DOHH2 (cell line): ENCODE data around the gene TLR10.

Experiments used
- H3F3A ChIP-seq: fragments of 200-600 bp; sonication (generic), shearing (Covaris generic); 2 replicates; pipeline ENCODE4 v1.6.0; 2016; ENCODE audit warnings: antibody characterized with exemption, mild to moderate bottlenecking; ENCODE audit not compliant: control insufficient read depth, insufficient read depth
- H3K27ac ChIP-seq: fragments of 200-600 bp; sonication (generic); 2 replicates; pipeline ENCODE4 v1.5.1; 2014; ENCODE audit warnings: low read depth, mild to moderate bottlenecking, low read length, moderate library complexity
- H3K27me3 ChIP-seq: fragments of 200-600 bp; sonication (generic); 2 replicates; pipeline ENCODE4 v1.6.1; 2014; ENCODE audit warnings: mild to moderate bottlenecking, low read length, mixed read lengths; ENCODE audit not compliant: control insufficient read depth
- H3K36me3 ChIP-seq: fragments of 200-600 bp; sonication (generic); 2 replicates; pipeline ENCODE4 v1.6.1; 2014; ENCODE audit warnings: mild to moderate bottlenecking, low read length, moderate library complexity, mixed read lengths; ENCODE audit not compliant: control insufficient read depth
- H3K4me1 ChIP-seq: fragments of 200-600 bp; sonication (generic); 2 replicates; pipeline ENCODE4 v1.6.1; 2014; ENCODE audit warnings: mild to moderate bottlenecking, low read length, mixed read lengths; ENCODE audit not compliant: control insufficient read depth
- H3K4me2 ChIP-seq: fragments of 200-600 bp; sonication (generic); 2 replicates; pipeline ENCODE4 v1.6.0; 2014; ENCODE audit warnings: mild to moderate bottlenecking, low read length, moderate library complexity
- H3K4me3 ChIP-seq: fragments of 200-600 bp; sonication (generic); 2 replicates; pipeline ENCODE4 v1.5.1; 2014; ENCODE audit warnings: mild to moderate bottlenecking, low read length, mixed read lengths
- H3K79me2 ChIP-seq: fragments of 200-600 bp; sonication (generic); 2 replicates; pipeline ENCODE4 v1.6.1; 2014; ENCODE audit warnings: mild to moderate bottlenecking, low read length, mixed read lengths; ENCODE audit not compliant: control insufficient read depth
- H3K9me2 ChIP-seq: fragments of 200-600 bp; sonication (generic); replicated peaks from 2 replicates; pipeline ENCODE4 v1.6.1; 2014; ENCODE audit warnings: mild to moderate bottlenecking, low read length, mixed read lengths; ENCODE audit not compliant: control insufficient read depth
- H3K9me3 ChIP-seq: fragments of 200-600 bp; sonication (generic); 2 replicates; pipeline ENCODE4 v1.6.1; 2014; ENCODE audit warnings: antibody characterized with exemption, low read length, mixed read lengths; ENCODE audit not compliant: control insufficient read depth, insufficient read depth
- H4K20me1 ChIP-seq: fragments of 200-600 bp; sonication (generic); 2 replicates; pipeline ENCODE4 v1.6.0; 2014; ENCODE audit warnings: low read depth, mild to moderate bottlenecking, antibody characterized with exemption, low read length, moderate library complexity; ENCODE audit not compliant: control insufficient read depth, insufficient read depth
- CTCF ChIP-seq: fragments of 200-600 bp; sonication (generic); IDR thresholded peaks from one replicate; pipeline ENCODE4 v1.5.1; 2014; ENCODE audit warnings: antibody characterized with exemption, mild to moderate bottlenecking, low read depth, low read length; ENCODE audit not compliant: poor library complexity, severe bottlenecking
- EZH2phosphoT487 ChIP-seq: fragments of 200-600 bp; sonication (generic); IDR thresholded peaks from 2 replicates; pipeline ENCODE4 v1.6.1; 2017; ENCODE audit warnings: borderline replicate concordance, mild to moderate bottlenecking, antibody characterized with exemption, low read length, moderate library complexity, mixed read lengths

Gene TLR10

GRCh38 chr4:38752372-38752940 lies 30.3 kb downstream of the TLR10 start:
- H3K36me3 ChIP-seq: no peaks in the 10 kb centered on the region
- no peak overlapping the region for H3K4me2 ChIP-seq
- no peaks in the 10 kb centered on the region for H3K79me2 ChIP-seq
- TF ChIP-seq CTCF (no peak), EZH2phosphoT487 (no peak)
- H3K4me1 ChIP-seq: peaks cover 3% of the 10 kb centered on the region
- no peaks in the 10 kb centered on the region for H3K27me3 ChIP-seq
- peaks cover 11% of the 10 kb centered on the region; the same call in 1 of the 2 replicates for H3K9me3 ChIP-seq
- no peaks in the 10 kb centered on the region for H3K9me2 ChIP-seq
- no peaks in the 10 kb centered on the region for H4K20me1 ChIP-seq
- no peaks in the 10 kb centered on the region for H3F3A ChIP-seq
- no peak overlapping the region for H3K4me3 ChIP-seq
- H3K27ac ChIP-seq: no peak overlapping the region

- TF ChIP-seq EZH2phosphoT487: no peak
- TF ChIP-seq CTCF: no peak
- H3F3A ChIP-seq: no peaks in the 10 kb centered on the region
- no peaks in the 10 kb centered on the region for H3K36me3 ChIP-seq
- H3K79me2 ChIP-seq: no peaks in the 10 kb centered on the region
- H3K4me1 ChIP-seq: no peaks in the 10 kb centered on the region
- no peak overlapping the region for H3K4me3 ChIP-seq
- no peaks in the 10 kb centered on the region for H3K27me3 ChIP-seq
- no peak overlapping the region for H3K27ac ChIP-seq
- no peaks in the 10 kb centered on the region for H4K20me1 ChIP-seq
- H3K4me2 ChIP-seq: no peak overlapping the region
- H3K9me2 ChIP-seq: no peaks in the 10 kb centered on the region
- H3K9me3 ChIP-seq: peaks cover 18% of the 10 kb centered on the region
Measured at GRCh38 chr4:38751341-38752010, 31.3 kb downstream of the TLR10 start.

GRCh38 chr4:38749336-38749735 lies 33.5 kb downstream of the TLR10 start:
- TF ChIP-seq CTCF (no peak), EZH2phosphoT487 (no peak)
- no peaks in the 10 kb centered on the region for H4K20me1 ChIP-seq
- no peak overlapping the region for H3K4me2 ChIP-seq
- no peaks in the 10 kb centered on the region for H3K36me3 ChIP-seq
- peaks cover 18% of the 10 kb centered on the region for H3K9me3 ChIP-seq
- no peaks in the 10 kb centered on the region for H3K9me2 ChIP-seq
- H3K27ac ChIP-seq: no peak overlapping the region
- no peaks in the 10 kb centered on the region for H3K79me2 ChIP-seq
- no peak overlapping the region for H3K4me3 ChIP-seq
- H3K4me1 ChIP-seq: no peaks in the 10 kb centered on the region
- H3K27me3 ChIP-seq: no peaks in the 10 kb centered on the region
- H3F3A ChIP-seq: no peaks in the 10 kb centered on the region
